Measurements from ENCODE around the gene IRF8.

Gene IRF8

GRCh38 chr16:85915125-85915845 lies 16.3 kb downstream of the IRF8 start:
- DNase-seq = no peak

GRCh38 chr16:85916141-85916890 lies 17.4 kb downstream of the IRF8 start:
- no peak for DNase-seq

- DNase-seq = no peak
These were observed 18.1 kb downstream of the IRF8 start for GRCh38 chr16:85917012-85917411.

- no peak for DNase-seq
These were observed 19.0 kb downstream of the IRF8 start for GRCh38 chr16:85917959-85918358.

- DNase-seq = no peak
These were observed 19.5 kb downstream of the IRF8 start for GRCh38 chr16:85918436-85918835.

- no peak for DNase-seq
These were observed 20.6 kb downstream of the IRF8 start for GRCh38 chr16:85919271-85920267.

GRCh38 chr16:85921026-85921425 lies 22.1 kb downstream of the IRF8 start:
- DNase-seq = no peak

GRCh38 chr16:85923153-85924021 lies 24.4 kb downstream of the IRF8 start:
- DNase-seq = no peak

- DNase-seq = no peak
These were observed 25.7 kb downstream of the IRF8 start for GRCh38 chr16:85924675-85925074.

- DNase-seq = no peak
These were observed 27.4 kb downstream of the IRF8 start for GRCh38 chr16:85926370-85926769.

- DNase-seq = no peak
These were observed 28.4 kb downstream of the IRF8 start for GRCh38 chr16:85927371-85927770.

- DNase-seq = no peak
These were observed 29.0 kb downstream of the IRF8 start for GRCh38 chr16:85927959-85928358.

- no peak for DNase-seq
These were observed 29.4 kb downstream of the IRF8 start for GRCh38 chr16:85928401-85928820.

- no peak for DNase-seq
These were observed 30.3 kb downstream of the IRF8 start for GRCh38 chr16:85929259-85929721.

GRCh38 chr16:85930301-85930700 lies 31.3 kb downstream of the IRF8 start:
- DNase-seq = no peak

GRCh38 chr16:85931596-85932402 lies 32.8 kb downstream of the IRF8 start:
- no peak for DNase-seq

- no peak for DNase-seq
These were observed 35.2 kb downstream of the IRF8 start for GRCh38 chr16:85934210-85934609.

GRCh38 chr16:85935391-85935973 lies 36.5 kb downstream of the IRF8 start:
- DNase-seq = no peak

- DNase-seq = peak; percentile 30
These were observed 37.2 kb downstream of the IRF8 start for GRCh38 chr16:85935974-85936760.

- no peak for DNase-seq
These were observed 37.9 kb downstream of the IRF8 start for GRCh38 chr16:85936816-85937215.

Data from effector CD8-positive, alpha-beta T cell (primary cell).